M059J (cell line): Measurements from ENCODE around the gene SYT13. TPM values are rescaled to one million over a fixed set of nuclear protein-coding genes. Genes with fewer than 3 reads are reported as not detected.

ENCODE experiments used
- DNase-seq: peaks from one replicate; pipeline ENCODE4 v3.0.0-alpha.2; 2012; ENCODE audit warnings: low read depth
- total RNA-seq: library from RNA; depleted of rRNA; stranded (reverse); fragments of >200 nt; shearing (Covaris generic); gene quantifications from 2 replicates; pipeline ENCODE4 v1.2.3, GENCODE V29; 2014; rRNA removed

The SYT13 gene
- total RNA-seq, 1 experiment from 2014 or later, result 7.2 TPM

GRCh38 chr11:45217991-45218390, 68.2 kb downstream of the SYT13 start:
- no peak for DNase-seq

DNA sequence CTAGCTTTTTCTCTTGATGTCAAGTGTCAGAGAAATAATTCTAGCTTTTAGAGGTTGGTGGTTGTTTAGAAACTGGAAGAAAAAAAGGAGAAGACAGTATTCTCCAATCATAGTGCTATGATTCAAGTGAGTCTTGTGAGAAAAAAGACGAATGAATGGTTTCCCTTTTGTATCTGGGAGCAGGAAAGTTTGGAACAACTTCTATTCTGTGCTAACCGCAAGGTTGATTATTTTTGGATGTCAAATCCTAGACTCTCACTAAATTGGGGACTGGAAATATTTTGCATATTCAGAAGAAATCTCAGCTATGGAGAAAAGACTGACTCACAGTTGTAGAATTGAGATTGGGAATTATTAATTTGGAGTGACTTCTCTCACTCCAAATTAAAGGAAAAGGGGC, 69.2 kb downstream of the SYT13 start:
- no peak for DNase-seq

GRCh38 chr11:45216031-45216430, 70.1 kb downstream of the SYT13 start:
- no peak for DNase-seq

- no peak for DNase-seq
These were observed 70.9 kb downstream of the SYT13 start for GRCh38 chr11:45215098-45215865.

DNA sequence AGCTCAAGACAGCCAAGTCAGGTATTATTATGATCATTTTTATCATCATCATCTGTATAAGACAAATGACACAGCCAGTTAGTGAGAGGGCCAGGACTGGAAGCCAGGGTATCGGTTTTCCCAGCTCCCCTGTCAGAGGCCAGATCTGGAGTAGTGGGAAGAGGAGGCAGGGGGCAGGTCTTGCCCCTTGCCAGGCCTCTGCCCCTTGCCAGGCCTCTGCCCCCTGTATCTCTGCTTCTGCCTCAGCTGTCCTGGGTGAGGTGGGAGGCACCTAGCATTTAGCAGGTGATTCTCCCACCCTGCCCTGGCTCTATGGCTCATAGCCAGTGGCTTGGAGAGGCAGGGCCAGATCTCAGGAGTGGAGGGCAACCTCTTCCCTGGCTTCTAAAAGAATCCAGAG, 72.4 kb downstream of the SYT13 start:
- no peak for DNase-seq

DNA sequence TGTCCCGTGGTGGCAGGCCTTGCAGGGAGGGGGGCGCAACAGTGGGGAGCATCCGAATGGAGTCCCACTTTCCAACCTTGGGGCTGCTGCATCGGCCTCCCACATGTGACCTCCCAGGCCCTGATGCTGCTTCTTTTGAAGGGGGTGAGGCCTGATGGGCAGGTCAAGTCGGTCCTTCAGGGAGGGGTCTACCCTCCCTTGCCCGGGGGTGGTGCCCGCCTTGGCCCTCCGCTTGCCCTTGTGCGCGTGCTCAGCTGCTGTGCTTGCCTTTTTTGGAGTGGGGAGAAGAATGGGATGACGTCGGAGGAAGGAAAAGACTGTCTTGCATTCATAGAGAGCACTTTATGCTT, 72.8 kb downstream of the SYT13 start:
- no peak for DNase-seq

GRCh38 chr11:45212566-45213315, 73.4 kb downstream of the SYT13 start:
- no peak for DNase-seq

- no peak for DNase-seq
These were observed 74.4 kb downstream of the SYT13 start for GRCh38 chr11:45211732-45212131.

- no peak for DNase-seq
These were observed 75.3 kb downstream of the SYT13 start for GRCh38 chr11:45210846-45211245.

- no peak for DNase-seq
These were observed 76.0 kb downstream of the SYT13 start for GRCh38 chr11:45209891-45210699.

GRCh38 chr11:45209000-45209879, 76.9 kb downstream of the SYT13 start:
- no peak for DNase-seq

DNA sequence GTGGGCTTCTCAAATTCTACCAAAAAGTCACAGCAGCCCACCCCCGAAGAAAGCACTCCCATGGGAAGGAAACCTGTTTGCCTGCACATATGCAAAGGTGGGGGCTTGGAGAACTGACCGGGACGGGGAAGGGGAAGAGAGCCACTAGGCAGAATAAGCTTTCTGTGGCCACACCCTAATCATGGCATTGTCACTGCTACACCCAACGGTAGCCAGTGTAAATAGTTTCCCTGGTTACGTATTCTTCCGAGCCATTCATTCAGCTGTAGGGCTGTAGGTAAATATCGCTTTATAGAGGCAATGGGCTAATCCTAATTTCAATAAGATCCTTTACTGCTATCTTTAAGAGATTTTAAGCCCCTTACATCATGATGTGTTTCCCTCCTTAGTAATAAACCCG, 78.0 kb downstream of the SYT13 start:
- no peak for DNase-seq

- DNase-seq, result no peak
These were observed 80.2 kb downstream of the SYT13 start for GRCh38 chr11:45205978-45206377.

DNA sequence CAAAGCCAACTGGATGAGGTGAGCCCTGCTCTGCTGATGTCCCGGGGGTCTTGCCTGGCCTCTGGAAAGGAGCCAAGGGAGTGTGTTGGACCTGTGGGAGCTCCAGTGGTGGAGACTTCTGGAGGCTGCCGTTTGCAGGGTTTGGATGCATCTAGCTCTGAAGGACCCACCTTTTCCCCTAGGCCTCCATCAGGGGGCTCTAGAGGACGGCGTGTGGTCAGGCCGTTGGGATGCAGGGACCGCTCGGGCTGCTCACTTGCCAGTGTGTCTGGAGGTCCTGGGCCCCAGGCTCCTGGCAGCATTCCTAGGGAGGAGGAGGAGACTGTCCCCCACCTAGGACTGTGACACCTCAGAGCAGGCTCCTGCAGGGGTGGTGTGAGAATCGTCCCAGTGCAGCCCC, 81.4 kb downstream of the SYT13 start:
- DNase-seq, result no peak

DNA sequence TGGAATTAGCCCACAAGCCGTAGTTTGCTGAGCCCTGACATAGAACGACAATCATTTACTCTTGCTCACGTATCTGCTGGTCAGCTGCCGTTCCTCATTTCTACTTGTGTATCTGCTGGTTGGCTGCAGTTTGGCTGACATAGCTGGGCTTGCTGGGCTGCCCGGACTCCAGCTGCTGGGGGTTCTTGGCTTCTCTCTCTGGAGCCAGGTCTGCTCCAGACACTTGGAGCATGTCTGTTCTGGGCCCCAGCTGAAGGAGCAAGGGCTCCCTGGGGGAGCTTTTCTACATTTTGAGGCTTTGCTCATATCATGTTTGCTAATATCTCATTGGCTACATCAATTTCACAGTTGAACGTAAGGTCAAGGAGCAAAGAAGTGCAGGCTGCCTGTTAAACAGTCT, 92.4 kb downstream of the SYT13 start:
- no peak for DNase-seq

Other genes with a start within 250 kb of the SYT13 start
- 3.5 and 6.1 TPM in 2 replicates for gene PRDM11, start 139.7 kb downstream of the SYT13 start, total RNA-seq